HEK293 (cell line): ENCODE data around the gene PRKCG.

Source experiments
- CTCF ChIA-PET: fragments of 350-600 bp; formaldehyde crosslinking; extraction: SDS; loops from one replicate; lab custom pipeline; 2021; ENCODE audit warnings: antibody characterized with exemption; lab: Yijun Ruan, JAX
- POLR2A ChIA-PET: fragments of 300-600 bp; formaldehyde crosslinking; extraction: SDS; loops from one replicate; lab custom pipeline; 2020; ENCODE audit warnings: antibody characterized with exemption, inconsistent platforms; lab: Yijun Ruan, JAX
- H3K27ac ChIP-seq: fragments of 200-500 bp; sonication (Bioruptor generic); 2 replicates; pipeline ENCODE4 v1.5.1; 2014; ENCODE audit warnings: low read depth, low read length, control low read depth, inconsistent platforms; ENCODE audit errors: extremely low read depth
- H3K36me3 ChIP-seq, 2 experiments: fragments of 200-500 bp in 1 of 2; sonication (Bioruptor generic) in 1 of 2; 1 replicate in 1 of 2; 2 replicates in 1 of 2; pipeline ENCODE4 v1.5.1; 2014 to 2017; ENCODE audit warnings: inconsistent platforms in 2 of 2, low read length in 2 of 2; ENCODE audit not compliant: control insufficient read depth in 2 of 2, insufficient read depth in 1 of 2
- H3K4me1 ChIP-seq: fragments of 200-500 bp; sonication (Bioruptor generic); 2 replicates; pipeline ENCODE4 v1.5.1; 2014; ENCODE audit warnings: mild to moderate bottlenecking, low read length, inconsistent platforms; ENCODE audit not compliant: control insufficient read depth, insufficient read depth
- H3K4me3 ChIP-seq: 2 replicates; pipeline ENCODE4 v1.5.1; 2011; ENCODE audit warnings: low read depth, mild to moderate bottlenecking, control low read depth, low read length, moderate library complexity
- H3K9me3 ChIP-seq: fragments of 200-500 bp; sonication (Bioruptor generic); 2 replicates; pipeline ENCODE4 v1.5.1; 2014; ENCODE audit warnings: low read depth, low read length, inconsistent platforms; ENCODE audit not compliant: control insufficient read depth, insufficient read depth
- HOXA7 ChIP-seq: sonication (generic); formaldehyde crosslinking; IDR thresholded peaks from 2 replicates; pipeline ENCODE4 v1.8.1; 2022; ENCODE audit warnings: missing genetic modification reagents, borderline replicate concordance
- KLF1 ChIP-seq: fragments of 450-650 bp; formaldehyde crosslinking; IDR thresholded peaks from 2 replicates; pipeline ENCODE4 v1.5.1; 2016; ENCODE audit warnings: missing biosample characterization, missing genetic modification characterization
- KLF7 ChIP-seq: fragments of 450-650 bp; formaldehyde crosslinking; IDR thresholded peaks from 2 replicates; pipeline ENCODE4 v1.5.1; 2016; ENCODE audit warnings: missing biosample characterization, missing genetic modification characterization, borderline replicate concordance
- KLF8 ChIP-seq: fragments of 450-650 bp; formaldehyde crosslinking; IDR thresholded peaks from 2 replicates; pipeline ENCODE4 v1.5.1; 2016; ENCODE audit warnings: missing biosample characterization, missing genetic modification characterization
- KLF9 ChIP-seq: fragments of 450-650 bp; formaldehyde crosslinking; IDR thresholded peaks from 2 replicates; pipeline ENCODE4 v1.5.1; 2016; ENCODE audit warnings: missing biosample characterization, missing genetic modification characterization, low read depth
- REST ChIP-seq: fragments of 450-650 bp; formaldehyde crosslinking; IDR thresholded peaks from 2 replicates; pipeline ENCODE4 v1.5.1; 2016; ENCODE audit warnings: missing biosample characterization, missing genetic modification characterization
- SP2 ChIP-seq: fragments of 450-650 bp; formaldehyde crosslinking; IDR thresholded peaks from 2 replicates; pipeline ENCODE4 v1.5.1; 2016; ENCODE audit warnings: missing biosample characterization, missing genetic modification characterization
- TSHZ1 ChIP-seq: fragments of 450-650 bp; formaldehyde crosslinking; IDR thresholded peaks from 2 replicates; pipeline ENCODE4 v1.5.1; 2016; ENCODE audit warnings: missing biosample characterization, missing genetic modification characterization, borderline replicate concordance
- ZBTB10 ChIP-seq: fragments of 450-650 bp; formaldehyde crosslinking; IDR thresholded peaks from 2 replicates; pipeline ENCODE4 v1.5.1; 2016; ENCODE audit warnings: missing biosample characterization, missing genetic modification characterization
- ZBTB20 ChIP-seq: fragments of 450-650 bp; formaldehyde crosslinking; IDR thresholded peaks from 2 replicates; pipeline ENCODE4 v1.5.1; 2016; ENCODE audit warnings: missing biosample characterization, missing genetic modification characterization
- ZNF132 ChIP-seq: fragments of 450-650 bp; formaldehyde crosslinking; IDR thresholded peaks from 2 replicates; pipeline ENCODE4 v1.5.1; 2017; ENCODE audit warnings: missing biosample characterization, missing genetic modification characterization, borderline replicate concordance
- ZNF133 ChIP-seq: fragments of 450-650 bp; formaldehyde crosslinking; IDR thresholded peaks from 2 replicates; pipeline ENCODE4 v1.5.1; 2016; ENCODE audit warnings: missing biosample characterization, missing genetic modification characterization
- ZNF202 ChIP-seq: fragments of 450-650 bp; formaldehyde crosslinking; IDR thresholded peaks from 2 replicates; pipeline ENCODE4 v1.5.1; 2016; ENCODE audit warnings: missing biosample characterization, missing genetic modification characterization, borderline replicate concordance
- ZNF366 ChIP-seq: fragments of 450-650 bp; formaldehyde crosslinking; conservative IDR thresholded peaks from 2 replicates; pipeline ENCODE4 v1.5.1; 2016; ENCODE audit warnings: missing biosample characterization, missing genetic modification characterization
- ZNF391 ChIP-seq: fragments of 450-650 bp; formaldehyde crosslinking; IDR thresholded peaks from 2 replicates; pipeline ENCODE4 v1.5.1; 2016; ENCODE audit warnings: low read depth, missing biosample characterization, missing genetic modification characterization, borderline replicate concordance
- ZNF404 ChIP-seq: fragments of 450-650 bp; formaldehyde crosslinking; IDR thresholded peaks from 2 replicates; pipeline ENCODE4 v1.5.1; 2017; ENCODE audit warnings: missing biosample characterization, missing genetic modification characterization
- ZNF423 ChIP-seq: fragments of 450-650 bp; formaldehyde crosslinking; IDR thresholded peaks from 2 replicates; pipeline ENCODE4 v1.5.1; 2016; ENCODE audit warnings: missing biosample characterization, missing genetic modification characterization
- ZNF426 ChIP-seq: fragments of 450-650 bp; formaldehyde crosslinking; IDR thresholded peaks from 2 replicates; pipeline ENCODE4 v1.5.1; 2017; ENCODE audit warnings: missing biosample characterization, missing genetic modification characterization, mild to moderate bottlenecking, inconsistent platforms, moderate library complexity
- ZNF449 ChIP-seq: fragments of 450-650 bp; formaldehyde crosslinking; IDR thresholded peaks from 2 replicates; pipeline ENCODE4 v1.5.1; 2017; ENCODE audit warnings: missing biosample characterization, mild to moderate bottlenecking, missing genetic modification characterization, moderate library complexity
- ZNF600 ChIP-seq: fragments of 450-650 bp; formaldehyde crosslinking; IDR thresholded peaks from 2 replicates; pipeline ENCODE4 v1.5.1; 2016; ENCODE audit warnings: missing biosample characterization, missing genetic modification characterization
- ZNF660 ChIP-seq: fragments of 450-650 bp; IDR thresholded peaks from 2 replicates; pipeline ENCODE4 v1.5.1; 2018; ENCODE audit warnings: missing biosample characterization, mild to moderate bottlenecking, missing genetic modification characterization
- ZNF76 ChIP-seq: fragments of 450-650 bp; formaldehyde crosslinking; IDR thresholded peaks from 2 replicates; pipeline ENCODE4; 2016; ENCODE audit warnings: low read depth, missing biosample characterization, missing genetic modification characterization, borderline replicate concordance

The PRKCG gene

GRCh38 chr19:53868091-53868891 lies 13.7 kb upstream of the PRKCG start:
- POLR2A ChIA-PET, result interaction anchor here (0.6 to 3.4 kb wide), 15 partner anchors 9 to 1221 kb away, joined by 3 to 39 read pairs (median 5); partner anchors contain the start of genes CNOT3, MBOAT7, PRKCG and PRPF31
- CTCF ChIA-PET, result interaction anchor here (0.6 to 1.5 kb wide), 8 partner anchors 14 to 1738 kb away, joined by 3 to 4 read pairs (median 3); no protein-coding TSS in a partner anchor
- Histone ChIP-seq H3K27ac (peak overlapping the region; percentile 28; the same call in 1 of the 2 replicates), H3K4me1 (peaks cover 15% of the 10 kb centered on the region), H3K4me3 (peak overlapping the region; percentile 71), H3K9me3 (no peaks in the 10 kb centered on the region), H3K36me3 (peaks cover 0 to under 1% of the 10 kb centered on the region in 2 experiments; a peak in 2 of 3 replicates)
- TF ChIP-seq ZNF133 (tag by site-specific recombination), result no peak
- no peak for TF ChIP-seq ZNF449 (tag by site-specific recombination)
- TF ChIP-seq KLF7, result peak; percentile 47; the same call in 1 of the 2 replicates
- no peak for TF ChIP-seq ZNF132 (tag by site-specific recombination)
- no peak for TF ChIP-seq ZNF600 (tag by site-specific recombination)
- no peak for TF ChIP-seq ZNF391 (tag by site-specific recombination)
- no peak for TF ChIP-seq ZNF426 (tag by site-specific recombination)
- TF ChIP-seq TSHZ1 (tag by site-specific recombination), result no peak
- no peak for TF ChIP-seq ZNF660 (tag by site-specific recombination)
- TF ChIP-seq ZNF404 (tag by site-specific recombination), result no peak
- no peak for TF ChIP-seq REST
- no peak for TF ChIP-seq ZNF202 (tag by site-specific recombination)
- TF ChIP-seq ZBTB20 (tag by site-specific recombination), result peak; percentile 38; the same call in 1 of the 2 replicates
- 0 out of 2 replicates have a peak, but pooled peaks have one; percentile 32 for TF ChIP-seq ZNF366
- TF ChIP-seq SP2 (tag by site-specific recombination), result peak; percentile 20
- no peak; the same call in 1 of the 2 replicates for TF ChIP-seq ZBTB10
- no peak for TF ChIP-seq ZNF76 (tag by site-specific recombination)
- peak; percentile 64 for TF ChIP-seq KLF9
- peak; percentile 85 for TF ChIP-seq ZNF423 (tag by site-specific recombination)
- no peak for TF ChIP-seq HOXA7 (CRISPR knock-in tag)
- TF ChIP-seq KLF8, result 0 out of 2 replicates have a peak, but pooled peaks have one; percentile 2
- TF ChIP-seq KLF1 (tag by site-specific recombination), result peak; percentile 95
